ENCODE measurements around the gene PCNX2.

Gene PCNX2

DNA sequence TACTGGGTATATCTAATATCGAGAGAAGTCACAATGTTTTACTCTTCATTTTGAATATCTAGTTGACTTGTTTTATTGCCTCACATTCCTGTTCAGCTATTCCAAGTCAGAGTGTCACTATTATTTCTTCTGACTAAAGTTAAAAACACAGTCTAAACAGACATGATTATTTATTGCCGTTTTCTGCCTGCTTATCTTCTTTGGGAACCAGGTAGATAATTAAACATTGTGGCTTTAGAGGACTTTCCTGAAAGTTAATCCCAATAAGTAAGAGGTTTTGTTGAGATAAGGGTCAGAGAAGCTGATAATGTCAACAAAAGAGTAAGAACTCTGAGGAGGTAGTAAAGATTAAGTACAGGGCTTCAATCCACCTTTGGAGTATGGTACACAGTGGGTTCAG is 53.8 kb downstream of the PCNX2 start:
- DNase-seq (ENCODE audit: low spot score) (no peak), ATAC-seq (ENCODE audit: low read depth) (no peak)
- no peak overlapping the region for H3K27ac ChIP-seq (ENCODE audit: poor library complexity, severe bottlenecking)
- no peaks in the 10 kb centered on the region for H3K9me3 ChIP-seq (ENCODE audit: severe bottlenecking)
- TF ChIP-seq CTCF (IDR thresholded peaks at IDR 0.05; ENCODE audit: poor library complexity, severe bottlenecking): no peak
- H3K4me3 ChIP-seq (ENCODE audit: severe bottlenecking): no peak overlapping the region
- no peaks in the 10 kb centered on the region for H3K4me1 ChIP-seq (ENCODE audit: insufficient read depth, poor library complexity, severe bottlenecking)
- peaks cover 11% of the 10 kb centered on the region; the same call in 1 of the 2 replicates for H3K36me3 ChIP-seq (ENCODE audit: low read depth)
- H3K27me3 ChIP-seq (ENCODE audit: insufficient read depth, poor library complexity, severe bottlenecking): no peaks in the 10 kb centered on the region

- no peak overlapping the region for H3K27ac ChIP-seq (ENCODE audit: poor library complexity, severe bottlenecking)
- no peaks in the 10 kb centered on the region for H3K27me3 ChIP-seq (ENCODE audit: insufficient read depth, poor library complexity, severe bottlenecking)
- H3K9me3 ChIP-seq (ENCODE audit: severe bottlenecking): no peaks in the 10 kb centered on the region
- no peaks in the 10 kb centered on the region for H3K4me1 ChIP-seq (ENCODE audit: insufficient read depth, poor library complexity, severe bottlenecking)
- peaks cover 15% of the 10 kb centered on the region for H3K36me3 ChIP-seq (ENCODE audit: low read depth)
- DNase-seq (ENCODE audit: low spot score) (no peak), ATAC-seq (ENCODE audit: low read depth) (no peak)
- H3K4me3 ChIP-seq (ENCODE audit: severe bottlenecking): no peak overlapping the region
- peak; percentile 29 for TF ChIP-seq CTCF (IDR thresholded peaks at IDR 0.05; ENCODE audit: poor library complexity, severe bottlenecking)
These were observed 54.5 kb downstream of the PCNX2 start for GRCh38 chr1:233240829-233241682.

GRCh38 chr1:233240371-233240770 is 55.2 kb downstream of the PCNX2 start:
- Histone ChIP-seq H3K4me1 (ENCODE audit: insufficient read depth, poor library complexity, severe bottlenecking) (no peaks in the 10 kb centered on the region), H3K4me3 (ENCODE audit: severe bottlenecking) (no peak overlapping the region), H3K9me3 (ENCODE audit: severe bottlenecking) (no peaks in the 10 kb centered on the region), H3K27me3 (ENCODE audit: insufficient read depth, poor library complexity, severe bottlenecking) (no peaks in the 10 kb centered on the region), H3K36me3 (ENCODE audit: low read depth) (peaks cover 15% of the 10 kb centered on the region), H3K27ac (ENCODE audit: poor library complexity, severe bottlenecking) (no peak overlapping the region)
- ATAC-seq (ENCODE audit: low read depth) (no peak), DNase-seq (ENCODE audit: low spot score) (no peak)
- no peak for TF ChIP-seq CTCF (IDR thresholded peaks at IDR 0.05; ENCODE audit: poor library complexity, severe bottlenecking)

DNA sequence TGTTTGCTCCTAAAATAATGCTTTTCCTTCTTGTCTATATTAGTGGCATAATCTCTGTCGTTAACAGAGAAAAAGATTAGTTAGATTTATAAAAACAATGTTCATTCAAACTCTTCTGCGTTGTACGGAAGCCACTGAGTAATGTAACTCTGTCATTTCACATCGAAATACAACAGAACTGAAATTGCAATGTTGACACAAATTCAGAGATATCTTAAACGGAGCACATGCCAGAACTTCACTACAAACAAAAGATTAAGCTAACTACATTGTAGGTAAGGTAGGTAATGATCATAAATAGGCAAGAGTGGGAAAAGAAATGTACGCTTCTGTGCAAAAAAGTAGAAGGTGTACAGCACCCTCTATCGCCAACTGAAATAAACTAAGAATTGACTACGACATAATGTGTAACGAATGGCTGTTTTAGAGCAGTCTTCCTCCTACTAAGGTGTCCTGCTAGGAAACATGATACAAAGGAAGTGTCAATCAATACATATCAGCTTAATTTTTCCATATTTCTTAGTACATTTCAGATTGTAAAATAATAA is 56.6 kb downstream of the PCNX2 start:
- DNase-seq (ENCODE audit: low spot score): no peak
- no peaks in the 10 kb centered on the region for H3K27me3 ChIP-seq (ENCODE audit: insufficient read depth, poor library complexity, severe bottlenecking)
- no peak overlapping the region for H3K4me3 ChIP-seq (ENCODE audit: severe bottlenecking)
- H3K9me3 ChIP-seq (ENCODE audit: severe bottlenecking): no peaks in the 10 kb centered on the region
- peaks cover 15% of the 10 kb centered on the region for H3K36me3 ChIP-seq (ENCODE audit: low read depth)
- TF ChIP-seq CTCF (IDR thresholded peaks at IDR 0.05; ENCODE audit: poor library complexity, severe bottlenecking): no peak
- no peaks in the 10 kb centered on the region for H3K4me1 ChIP-seq (ENCODE audit: insufficient read depth, poor library complexity, severe bottlenecking)
- no peak overlapping the region for H3K27ac ChIP-seq (ENCODE audit: poor library complexity, severe bottlenecking)
- ATAC-seq (ENCODE audit: low read depth): no peak

DNA sequence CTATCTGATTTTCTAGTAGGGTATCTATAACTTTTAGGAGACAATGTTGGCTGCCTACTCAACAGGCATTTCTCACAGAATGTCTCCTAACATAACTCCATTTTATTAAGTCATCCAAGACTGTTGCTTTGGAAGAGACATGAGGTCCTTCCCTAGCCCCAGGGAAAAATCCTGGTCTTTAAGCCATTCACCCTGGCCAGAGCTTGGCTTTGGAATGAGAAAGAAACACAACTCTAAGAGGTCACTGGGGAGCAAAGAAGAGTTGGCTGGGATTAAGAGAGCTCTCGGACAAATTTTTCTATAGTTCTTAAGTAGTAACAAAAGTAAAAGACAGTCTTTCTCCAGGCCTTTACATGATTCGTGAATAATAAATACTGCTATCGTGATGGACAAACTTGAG is 57.9 kb downstream of the PCNX2 start:
- Histone ChIP-seq H3K9me3 (ENCODE audit: severe bottlenecking) (no peaks in the 10 kb centered on the region), H3K27me3 (ENCODE audit: insufficient read depth, poor library complexity, severe bottlenecking) (no peaks in the 10 kb centered on the region), H3K4me3 (ENCODE audit: severe bottlenecking) (no peak overlapping the region), H3K36me3 (ENCODE audit: low read depth) (peaks cover 18% of the 10 kb centered on the region), H3K4me1 (ENCODE audit: insufficient read depth, poor library complexity, severe bottlenecking) (no peaks in the 10 kb centered on the region), H3K27ac (ENCODE audit: poor library complexity, severe bottlenecking) (no peak overlapping the region)
- TF ChIP-seq CTCF (IDR thresholded peaks at IDR 0.05; ENCODE audit: poor library complexity, severe bottlenecking): no peak
- DNase-seq (ENCODE audit: low spot score) (no peak), ATAC-seq (ENCODE audit: low read depth) (no peak)

All from RWPE2 (cell line).